GM19023 (cell line): ENCODE data around the gene NR1I3.

Experiments used
- ATAC-seq: cut with Tn5 transposase; IDR thresholded peaks from one replicate; pipeline ENCODE4 v1.9.1; 2021; ENCODE audit warnings: mild to moderate bottlenecking, moderate library complexity; ENCODE audit not compliant: unreplicated experiment

Gene NR1I3

DNA sequence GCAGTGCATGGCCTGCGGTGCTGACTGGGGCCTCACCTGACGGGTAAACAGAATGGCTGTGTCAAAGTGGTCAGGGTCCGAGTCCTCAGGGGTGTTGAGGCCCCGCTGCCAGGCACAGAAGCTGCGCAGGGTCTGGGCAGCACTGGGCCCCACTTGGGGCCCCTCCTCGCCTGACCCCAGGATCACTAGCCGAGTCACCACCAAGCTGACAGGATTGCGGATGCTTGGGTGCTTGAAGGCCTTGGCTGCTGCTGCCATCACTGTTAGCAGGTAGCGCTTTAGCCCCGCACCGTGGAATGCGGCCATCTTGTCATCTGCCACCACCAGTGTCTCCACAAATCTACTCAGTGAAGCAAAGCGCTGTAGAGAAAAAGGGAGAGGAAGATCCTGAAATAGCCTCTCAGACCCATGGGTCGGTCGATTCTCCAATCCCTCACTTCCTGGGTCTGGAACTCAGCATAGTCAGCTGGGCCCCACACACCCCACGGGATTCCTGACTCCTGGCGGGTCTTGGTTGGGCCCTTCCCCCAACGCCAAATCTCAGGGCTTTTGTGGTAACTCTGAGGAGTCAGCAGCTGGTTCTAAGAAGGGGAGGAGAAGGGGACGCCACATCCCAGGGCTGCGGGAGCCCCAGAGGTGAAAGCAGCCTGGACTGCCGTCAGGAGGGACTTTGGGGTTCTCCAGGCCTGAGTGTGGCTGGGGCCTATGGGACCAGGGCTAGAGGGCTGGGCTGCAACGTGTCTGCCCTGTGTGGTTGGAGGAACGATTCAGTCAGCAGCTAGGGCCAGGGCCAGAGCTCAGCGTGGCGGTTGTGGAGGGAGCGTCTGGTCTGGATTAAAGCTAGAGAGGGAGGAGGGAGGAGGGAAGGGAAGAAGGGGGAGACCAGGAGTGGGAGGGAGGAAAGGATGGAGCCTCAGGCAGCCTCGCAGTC lies 41.2 kb downstream of the NR1I3 start:
- ATAC-seq = no peak

GRCh38 chr1:161196111-161196510 lies 41.9 kb downstream of the NR1I3 start:
- ATAC-seq = no peak

- ATAC-seq = no peak
Observed at GRCh38 chr1:161195171-161195570, 42.8 kb downstream of the NR1I3 start.

DNA sequence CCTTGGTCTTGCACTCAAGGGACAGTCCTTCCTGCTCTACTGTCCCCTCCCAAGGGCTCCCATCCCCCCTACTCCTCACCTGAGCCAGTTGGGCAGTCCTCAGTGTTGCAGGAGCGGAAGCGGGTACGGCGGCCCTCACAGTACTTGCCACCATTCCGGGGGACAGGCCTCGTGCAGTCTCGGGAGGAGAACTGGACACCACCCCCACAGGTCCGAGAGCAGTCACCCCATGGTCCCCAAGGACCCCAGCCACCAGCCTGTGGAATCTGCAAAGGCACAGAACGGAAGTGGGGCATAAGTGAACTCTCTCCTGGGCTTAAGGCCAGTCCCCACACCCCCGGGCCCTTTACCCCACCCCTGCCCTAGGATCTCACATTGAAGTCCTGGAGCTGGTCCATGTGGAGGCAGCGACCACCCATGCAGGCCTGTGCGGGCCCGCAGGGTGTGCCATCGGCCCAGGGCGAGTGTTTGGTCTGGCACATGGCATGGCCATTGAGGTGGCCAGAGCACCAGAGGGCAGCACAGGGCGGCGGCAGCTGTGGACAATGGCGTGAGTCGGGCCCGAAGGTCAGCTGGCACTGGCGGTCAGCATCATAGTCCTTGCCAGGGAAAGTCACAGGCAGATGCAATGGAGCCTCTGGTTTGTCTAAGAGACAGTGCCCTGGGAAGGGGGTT lies 44.3 kb downstream of the NR1I3 start:
- no peak for ATAC-seq

DNA sequence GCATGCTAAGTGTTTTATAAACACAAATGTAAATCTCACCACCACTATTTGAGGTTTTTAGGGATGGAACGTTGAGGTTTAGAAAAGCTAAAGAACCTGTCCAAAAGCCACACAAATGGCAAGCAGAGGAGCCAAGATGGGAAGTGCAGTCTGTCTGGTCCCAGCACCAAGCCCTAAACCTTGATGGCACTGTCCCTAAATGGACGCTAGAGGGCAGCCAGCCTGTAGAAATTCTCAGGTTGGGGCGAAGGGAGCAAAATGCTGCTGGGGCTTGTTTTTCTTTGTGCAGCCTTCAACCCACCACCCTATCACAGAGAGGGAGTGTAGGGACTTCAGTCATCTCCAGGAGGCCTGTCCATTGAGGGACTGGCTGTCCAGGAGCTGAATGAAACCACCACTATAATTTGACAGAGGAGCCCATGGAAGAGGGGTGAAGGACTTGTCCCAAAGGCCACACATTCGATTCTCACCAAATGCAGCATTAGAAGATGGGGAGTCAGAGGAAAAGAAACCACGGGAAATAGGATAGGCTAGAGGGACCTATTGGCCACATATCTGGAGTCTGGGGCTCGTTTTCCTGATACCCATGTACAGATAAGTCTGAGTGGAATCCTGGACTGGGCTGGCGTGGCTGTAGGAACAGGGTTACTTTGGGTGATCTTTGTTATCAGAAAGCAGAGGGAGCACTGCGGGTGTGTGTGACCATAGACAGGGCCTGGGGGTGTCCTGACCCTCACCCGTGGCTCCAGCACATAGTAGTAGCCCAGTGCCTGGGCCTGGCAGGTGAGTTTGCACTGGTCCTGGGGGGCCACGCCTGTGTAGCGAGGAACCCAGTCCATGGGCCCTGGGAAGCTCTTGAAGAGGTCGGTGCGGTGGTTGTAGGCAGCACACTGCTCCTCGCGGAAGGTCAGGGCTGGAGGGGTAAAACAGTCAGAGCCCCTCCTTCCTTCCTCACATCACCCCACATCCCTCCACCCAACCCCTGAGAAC lies 45.2 kb downstream of the NR1I3 start:
- ATAC-seq = peak; percentile 63

GRCh38 chr1:161191971-161192370 lies 46.0 kb downstream of the NR1I3 start:
- no peak for ATAC-seq

DNA sequence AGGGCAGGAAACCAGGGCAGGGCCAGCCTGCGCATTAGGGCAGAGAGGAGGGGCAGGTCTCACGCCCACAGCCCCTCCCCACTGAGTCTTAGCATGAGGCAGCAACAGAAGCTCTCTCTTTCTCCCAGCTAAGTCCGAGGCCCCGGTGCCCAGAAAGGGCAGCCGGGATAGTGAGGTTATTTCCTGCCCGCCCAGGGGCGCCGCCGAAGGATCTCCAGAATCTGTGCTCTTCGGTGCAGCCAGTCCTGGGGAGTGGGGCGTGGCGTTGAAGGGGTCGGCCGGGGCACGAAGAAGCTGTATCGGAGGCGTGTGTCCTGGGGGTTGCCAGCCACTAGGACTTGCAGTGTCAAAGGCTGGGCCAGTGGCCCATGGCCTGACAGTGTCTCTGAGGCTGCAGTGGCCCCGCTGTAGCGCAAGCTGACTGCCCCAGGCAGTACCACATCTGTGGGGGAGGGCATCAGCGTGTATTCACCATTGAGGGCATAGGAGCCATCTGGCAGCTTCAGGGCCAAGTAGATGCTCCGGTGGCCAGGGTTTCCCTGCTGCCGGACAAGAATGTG lies 47.0 kb downstream of the NR1I3 start:
- ATAC-seq = no peak

DNA sequence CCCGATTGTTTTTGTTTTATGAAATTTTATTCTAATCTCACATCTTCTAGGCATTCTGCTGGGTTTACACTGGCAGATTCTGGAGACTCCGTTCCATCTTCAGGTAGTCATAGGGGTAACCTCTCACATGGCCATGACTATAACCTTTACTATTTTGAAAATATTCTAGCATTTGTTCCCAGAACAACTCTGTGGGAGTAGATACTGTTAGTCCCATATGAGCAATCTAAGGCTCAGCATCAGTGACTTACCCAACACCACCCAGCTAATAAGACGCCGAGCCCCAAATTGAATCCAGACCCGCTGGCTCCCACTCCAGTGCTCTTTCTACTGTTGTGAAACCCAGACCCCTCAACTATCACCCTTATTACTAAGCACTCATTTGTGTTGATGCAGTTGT lies 49.0 kb downstream of the NR1I3 start:
- ATAC-seq = no peak

- ATAC-seq = no peak
Observed at GRCh38 chr1:161188381-161188780, 49.6 kb downstream of the NR1I3 start.

GRCh38 chr1:161187311-161187710 lies 50.7 kb downstream of the NR1I3 start:
- no peak for ATAC-seq

DNA sequence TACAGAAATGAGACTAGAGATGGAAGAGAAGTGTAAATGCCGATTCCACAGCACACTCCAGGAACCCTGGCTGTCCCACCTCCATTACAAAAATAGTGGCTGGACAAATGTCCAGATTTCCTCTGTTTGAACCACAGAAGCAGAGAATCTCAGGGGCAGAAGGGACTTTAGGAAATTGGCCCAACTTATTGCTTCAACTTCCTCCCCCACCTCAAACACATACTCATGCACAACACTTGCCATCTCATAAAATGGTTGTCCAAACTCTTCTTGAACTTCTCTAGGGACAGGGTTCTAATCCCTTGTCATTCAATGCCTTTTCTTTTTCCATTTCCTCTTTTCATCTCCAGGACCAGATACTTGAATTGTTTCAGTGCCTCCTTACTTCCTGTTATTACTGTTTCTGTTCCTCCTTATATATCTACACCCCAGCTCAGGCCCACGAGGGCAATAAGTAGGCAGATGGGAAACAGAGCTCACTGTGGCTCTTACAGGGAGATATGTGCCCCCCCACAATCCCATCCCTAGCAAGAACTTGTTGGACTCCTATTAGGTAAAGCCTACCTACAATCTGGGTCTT lies 52.2 kb downstream of the NR1I3 start:
- peak; percentile 16 for ATAC-seq

GRCh38 chr1:161185282-161185682 lies 52.7 kb downstream of the NR1I3 start:
- peak; percentile 66 for ATAC-seq

DNA sequence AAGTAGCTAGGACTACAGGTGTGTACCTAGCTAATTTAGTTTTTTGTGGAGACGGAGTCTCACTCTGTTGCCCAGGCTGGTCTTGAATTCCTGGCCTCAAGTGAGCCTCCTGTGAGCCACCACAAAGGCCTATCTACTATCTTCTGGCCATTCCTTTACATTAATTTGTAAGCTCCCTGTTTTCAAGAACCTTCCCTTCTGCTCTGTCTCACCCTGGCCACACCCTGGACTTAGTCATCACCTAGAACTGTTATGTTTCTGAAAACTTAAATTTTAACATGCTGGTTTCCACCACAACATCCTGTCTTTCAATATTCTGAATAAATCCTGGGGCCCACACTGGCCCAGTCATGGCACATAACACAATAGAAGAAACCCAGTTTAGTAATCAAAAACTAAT lies 55.8 kb downstream of the NR1I3 start:
- peak; percentile 34 for ATAC-seq

DNA sequence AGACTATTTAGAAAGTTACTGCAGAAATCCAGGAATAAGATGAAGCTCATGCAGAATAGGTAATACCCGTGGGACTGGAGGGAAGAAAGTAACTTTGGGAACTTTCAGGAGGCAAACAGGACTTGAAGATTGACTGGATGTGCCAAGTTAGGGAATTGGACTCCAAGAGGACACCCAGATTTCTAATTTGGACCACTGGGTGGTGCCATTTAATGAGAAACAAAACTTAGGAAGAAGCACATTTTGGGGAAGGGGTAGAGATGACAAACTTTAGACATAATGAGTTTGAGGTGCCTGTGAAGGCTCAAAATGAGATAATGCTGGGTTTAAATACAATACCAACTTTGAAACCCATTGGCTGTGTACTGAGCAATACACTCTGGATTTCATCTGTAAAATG lies 57.4 kb downstream of the NR1I3 start:
- no peak for ATAC-seq

DNA sequence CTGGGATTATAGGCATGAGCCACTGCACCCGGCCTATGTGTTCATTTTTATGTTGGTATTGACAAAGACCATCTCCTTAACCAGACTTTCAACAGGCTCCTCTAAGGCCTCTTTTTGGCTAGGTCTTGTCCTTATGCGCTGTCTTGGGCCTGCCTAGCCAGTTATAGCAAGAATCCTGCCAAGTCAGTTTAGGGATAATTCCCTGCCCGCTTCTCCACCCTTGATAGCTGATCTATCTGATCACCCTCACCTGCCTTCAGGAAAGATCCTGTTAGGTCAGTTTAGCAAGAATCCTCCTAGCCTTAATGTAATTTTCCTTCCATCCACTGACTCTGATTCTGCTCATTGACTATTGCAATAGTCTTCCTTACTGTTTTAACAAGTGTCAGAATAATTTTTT lies 58.3 kb downstream of the NR1I3 start:
- ATAC-seq = no peak
